GM10248 (cell line): ENCODE measurements around the gene PTPA.
A peak's percentile ranks its signal among the peaks of the same experiment; 100 is the strongest.

Experiments
- CTCF ChIA-PET: fragments of 300-600 bp; sonication (Branson Sonifier 250); formaldehyde crosslinking; extraction: SDS; loops from one replicate; lab custom pipeline; 2021; ENCODE audit warnings: antibody characterized with exemption; lab: Yijun Ruan, JAX
- POLR2A ChIA-PET: fragments of 350-650 bp; sonication (Branson Sonifier 250); formaldehyde crosslinking; extraction: SDS; loops from one replicate; lab custom pipeline; 2020; ENCODE audit warnings: antibody characterized with exemption; lab: Yijun Ruan, JAX
- DNase-seq: peaks from one replicate; pipeline ENCODE4 v3.0.0; 2012; ENCODE audit errors: extremely low spot score
- CTCF ChIP-seq: IDR thresholded peaks from 2 replicates; pipeline ENCODE4 v1.5.1; 2012; ENCODE audit warnings: mild to moderate bottlenecking, low read depth; ENCODE audit errors: extremely low read depth, missing control alignments, control extremely low read depth

Gene PTPA

GRCh38 chr9:129143031-129143927, 32.1 kb downstream of the PTPA start:
- POLR2A ChIA-PET: interaction anchor here (1.0 kb wide), 2 partner anchors 32 to 35 kb away, joined by 5 read pairs; partner anchors contain the start of genes CRAT, IER5L and PTPA
- DNase-seq: peak; percentile 86
- CTCF ChIA-PET: interaction anchor here (0.8 to 26.3 kb wide), 37 partner anchors 11 to 583 kb away, joined by 3 to 680 read pairs (median 5); partner anchors contain the start of genes C9orf50, CRAT, IER5L and MIGA2
- TF ChIP-seq CTCF: peak; percentile 94

GRCh38 chr9:129145316-129145715, 34.1 kb downstream of the PTPA start:
- TF ChIP-seq CTCF: no peak
- ChIA-PET POLR2A (interaction anchor here (1.0 kb wide), 1 partner anchor 33 kb away, joined by 5 read pairs; the partner anchor contains the start of gene IER5L), CTCF (interaction anchor here (26.3 to 40.2 kb wide), 2 partner anchors 8 to 20 kb away, joined by 680 read pairs; partner anchors contain the start of gene IER5L)
- no peak for DNase-seq

GRCh38 chr9:129145841-129146292, 34.7 kb downstream of the PTPA start:
- POLR2A ChIA-PET: interaction anchor here (0.5 to 1.0 kb wide), 2 partner anchors 21 to 32 kb away, joined by 3 to 5 read pairs; partner anchors contain the start of gene IER5L
- DNase-seq: no peak
- CTCF ChIA-PET: interaction anchor here (1.2 to 40.2 kb wide), 3 partner anchors 9 to 479 kb away, joined by 4 to 680 read pairs (median 680); partner anchors contain the start of gene IER5L
- no peak for TF ChIP-seq CTCF

- ChIA-PET POLR2A (interaction anchor here (1.0 kb wide), 1 partner anchor 31 kb away, joined by 5 read pairs; the partner anchor contains the start of gene IER5L), CTCF (interaction anchor here (1.2 to 40.2 kb wide), 3 partner anchors 9 to 478 kb away, joined by 4 to 680 read pairs (median 680); partner anchors contain the start of gene IER5L)
- TF ChIP-seq CTCF: no peak
- DNase-seq: no peak
These were observed 35.3 kb downstream of the PTPA start for GRCh38 chr9:129146441-129146941.

- CTCF ChIA-PET: interaction anchor here (26.3 to 40.2 kb wide), 2 partner anchors 12 to 17 kb away, joined by 680 read pairs; partner anchors contain the start of gene IER5L
- POLR2A ChIA-PET: no interaction called here
- no peak for TF ChIP-seq CTCF
- peak; percentile 60 for DNase-seq
These were observed 37.4 kb downstream of the PTPA start for GRCh38 chr9:129148463-129149204.
